ENCODE results near the gene IL23A. TPM values are rescaled to one million over a fixed set of nuclear protein-coding genes. Genes with fewer than 3 reads are reported as not detected.

Gene IL23A
- polyA plus RNA-seq, 1 of the 3 experiments (the other 2 are of a cell fraction) = 0.46 TPM

GRCh38 chr12:56330936-56331490 is 7.7 kb upstream of the IL23A start:
- POLR2A ChIA-PET = no interaction called here

More at GRCh38 chr12:56330936-56331490, 7.7 kb upstream of the IL23A start:
- CTCF ChIA-PET = interaction anchor here (0.9 kb wide), 1 partner anchor 133 kb away, joined by 4 read pairs; no protein-coding TSS in a partner anchor
- Histone ChIP-seq H3K27ac (ENCODE audit: low read depth in 2 of 2, low read length in 1 of 2) (no peak overlapping the region), H3K9me3 (no peaks in the 10 kb centered on the region), H3K4me1 (ENCODE audit: control insufficient read depth in 1 of 2, insufficient read depth in 2 of 2, low read depth in 1 of 2, low read length in 1 of 2) (peaks cover 4 to 8% of the 10 kb centered on the region in 2 experiments; a peak in 1 of 4 replicates), H2AFZ (ENCODE audit: low read depth) (no peak overlapping the region), H3K9ac (no peak overlapping the region), H4K20me1 (ENCODE audit: insufficient read depth) (no peaks in the 10 kb centered on the region), H3K27me3 (ENCODE audit: insufficient read depth) (no peaks in the 10 kb centered on the region), H3K9me2 (no peaks in the 10 kb centered on the region), H3K36me3 (replicated peaks in 1 of 2; ENCODE audit: control insufficient read depth in 1 of 2, insufficient read depth in 2 of 2, low read length in 1 of 2) (peaks cover 0 to 15% of the 10 kb centered on the region in 2 experiments), H3F3A (replicated peaks; ENCODE audit: insufficient read depth) (peaks cover 5% of the 10 kb centered on the region), H3K4me2 (no peak overlapping the region), H3K79me2 (ENCODE audit: insufficient read depth) (peaks cover 4% of the 10 kb centered on the region; the same call in 1 of the 2 replicates), H3K4me3 (ENCODE audit: low read depth in 2 of 2, low read length in 1 of 2) (no peak overlapping the region)
- no peak for DNase-seq
- 91% methylated on average over 7 of the region's 7 CpGs for WGBS (ENCODE audit: low lambda C conversion rate)
- TF ChIP-seq RFX5 (IDR thresholded peaks at IDR 0.05; ENCODE audit: low read length) (no peak), GABPA (IDR thresholded peaks at IDR 0.05; ENCODE audit: low read depth) (no peak), USF1 (IDR thresholded peaks at IDR 0.05; ENCODE audit: borderline replicate concordance, low read depth) (no peak), FOXM1 (IDR thresholded peaks at IDR 0.05; ENCODE audit: low read depth) (no peak), MXI1 (IDR thresholded peaks at IDR 0.05; ENCODE audit: low read depth, low read length) (no peak), USF2 (IDR thresholded peaks at IDR 0.05; ENCODE audit: borderline replicate concordance, low read depth, low read length) (no peak), TCF12 (IDR thresholded peaks at IDR 0.05) (no peak), YY1 (IDR thresholded peaks at IDR 0.05; ENCODE audit: low read depth) (no peak), NRF1 (IDR thresholded peaks at IDR 0.05; ENCODE audit: low read depth, low read length) (no peak), EZH2phosphoT487 (IDR thresholded peaks at IDR 0.05; ENCODE audit: borderline replicate concordance, low read depth) (no peak), MEF2A (IDR thresholded peaks at IDR 0.05; ENCODE audit: borderline replicate concordance, low read depth) (no peak), POLR2AphosphoS5 (IDR thresholded peaks at IDR 0.05; ENCODE audit: low read depth, low read length) (no peak), SMC3 (IDR thresholded peaks at IDR 0.05; ENCODE audit: low read depth, low read length) (no peak), TAF1 (IDR thresholded peaks at IDR 0.05; ENCODE audit: borderline replicate concordance, low read depth, low read length) (no peak), RAD21 (IDR thresholded peaks at IDR 0.05; ENCODE audit: low read length) (no peak), ELF1 (IDR thresholded peaks at IDR 0.05) (no peak), SIN3A (IDR thresholded peaks at IDR 0.05; ENCODE audit: borderline replicate concordance, low read depth, low read length) (no peak)
- TF ChIP-seq, protein P1, sequence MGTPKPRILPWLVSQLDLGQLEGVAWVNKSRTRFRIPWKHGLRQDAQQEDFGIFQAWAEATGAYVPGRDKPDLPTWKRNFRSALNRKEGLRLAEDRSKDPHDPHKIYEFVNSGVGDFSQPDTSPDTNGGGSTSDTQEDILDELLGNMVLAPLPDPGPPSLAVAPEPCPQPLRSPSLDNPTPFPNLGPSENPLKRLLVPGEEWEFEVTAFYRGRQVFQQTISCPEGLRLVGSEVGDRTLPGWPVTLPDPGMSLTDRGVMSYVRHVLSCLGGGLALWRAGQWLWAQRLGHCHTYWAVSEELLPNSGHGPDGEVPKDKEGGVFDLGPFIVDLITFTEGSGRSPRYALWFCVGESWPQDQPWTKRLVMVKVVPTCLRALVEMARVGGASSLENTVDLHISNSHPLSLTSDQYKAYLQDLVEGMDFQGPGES (IDR thresholded peaks at IDR 0.05; ENCODE audit: low read depth, low read length) = no peak
- TF ChIP-seq, protein P2, sequence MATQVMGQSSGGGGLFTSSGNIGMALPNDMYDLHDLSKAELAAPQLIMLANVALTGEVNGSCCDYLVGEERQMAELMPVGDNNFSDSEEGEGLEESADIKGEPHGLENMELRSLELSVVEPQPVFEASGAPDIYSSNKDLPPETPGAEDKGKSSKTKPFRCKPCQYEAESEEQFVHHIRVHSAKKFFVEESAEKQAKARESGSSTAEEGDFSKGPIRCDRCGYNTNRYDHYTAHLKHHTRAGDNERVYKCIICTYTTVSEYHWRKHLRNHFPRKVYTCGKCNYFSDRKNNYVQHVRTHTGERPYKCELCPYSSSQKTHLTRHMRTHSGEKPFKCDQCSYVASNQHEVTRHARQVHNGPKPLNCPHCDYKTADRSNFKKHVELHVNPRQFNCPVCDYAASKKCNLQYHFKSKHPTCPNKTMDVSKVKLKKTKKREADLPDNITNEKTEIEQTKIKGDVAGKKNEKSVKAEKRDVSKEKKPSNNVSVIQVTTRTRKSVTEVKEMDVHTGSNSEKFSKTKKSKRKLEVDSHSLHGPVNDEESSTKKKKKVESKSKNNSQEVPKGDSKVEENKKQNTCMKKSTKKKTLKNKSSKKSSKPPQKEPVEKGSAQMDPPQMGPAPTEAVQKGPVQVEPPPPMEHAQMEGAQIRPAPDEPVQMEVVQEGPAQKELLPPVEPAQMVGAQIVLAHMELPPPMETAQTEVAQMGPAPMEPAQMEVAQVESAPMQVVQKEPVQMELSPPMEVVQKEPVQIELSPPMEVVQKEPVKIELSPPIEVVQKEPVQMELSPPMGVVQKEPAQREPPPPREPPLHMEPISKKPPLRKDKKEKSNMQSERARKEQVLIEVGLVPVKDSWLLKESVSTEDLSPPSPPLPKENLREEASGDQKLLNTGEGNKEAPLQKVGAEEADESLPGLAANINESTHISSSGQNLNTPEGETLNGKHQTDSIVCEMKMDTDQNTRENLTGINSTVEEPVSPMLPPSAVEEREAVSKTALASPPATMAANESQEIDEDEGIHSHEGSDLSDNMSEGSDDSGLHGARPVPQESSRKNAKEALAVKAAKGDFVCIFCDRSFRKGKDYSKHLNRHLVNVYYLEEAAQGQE (IDR thresholded peaks at IDR 0.05; ENCODE audit: low read depth, low read length) = no peak
- TF ChIP-seq, protein P3, sequence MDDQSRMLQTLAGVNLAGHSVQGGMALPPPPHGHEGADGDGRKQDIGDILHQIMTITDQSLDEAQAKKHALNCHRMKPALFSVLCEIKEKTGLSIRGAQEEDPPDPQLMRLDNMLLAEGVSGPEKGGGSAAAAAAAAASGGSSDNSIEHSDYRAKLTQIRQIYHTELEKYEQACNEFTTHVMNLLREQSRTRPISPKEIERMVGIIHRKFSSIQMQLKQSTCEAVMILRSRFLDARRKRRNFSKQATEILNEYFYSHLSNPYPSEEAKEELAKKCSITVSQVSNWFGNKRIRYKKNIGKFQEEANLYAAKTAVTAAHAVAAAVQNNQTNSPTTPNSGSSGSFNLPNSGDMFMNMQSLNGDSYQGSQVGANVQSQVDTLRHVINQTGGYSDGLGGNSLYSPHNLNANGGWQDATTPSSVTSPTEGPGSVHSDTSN (IDR thresholded peaks at IDR 0.05) = no peak

Measured in SK-N-SH (cell line).